K562 (cell line): Measurements from ENCODE around the gene CCDC127. TPM values are rescaled to one million over a fixed set of nuclear protein-coding genes. Genes with fewer than 3 reads are reported as not detected.

Experiments used
- AFF4 ChIP-seq: sonication (generic); formaldehyde crosslinking; IDR thresholded peaks from 2 replicates; pipeline ENCODE4 v1.8.0; 2023; ENCODE audit warnings: mild to moderate bottlenecking, missing genetic modification reagents
- EHMT2 ChIP-seq: fragments of 450-650 bp; IDR thresholded peaks from 2 replicates; pipeline ENCODE4 v1.6.1; 2018; ENCODE audit warnings: antibody characterized with exemption
- ELF1 ChIP-seq: fragments of 200-800 bp; sonication (Bioruptor generic); IDR thresholded peaks from 2 replicates; pipeline ENCODE4 v1.6.1; 2016; ENCODE audit warnings: missing genetic modification characterization, missing compliant biosample characterization
- ID3 ChIP-seq, 2 experiments: fragments of 250-450 bp in 1 of 2; fragments of 450-650 bp in 1 of 2; sonication (Bioruptor Pico) in 1 of 2; IDR thresholded peaks; 2 replicates each; pipeline versions ENCODE4 v1.6.1 to v1.8.0; 2016 to 2021; ENCODE audit warnings: mild to moderate bottlenecking in 2 of 2, moderate library complexity in 2 of 2, missing compliant biosample characterization in 1 of 2, missing genetic modification characterization in 1 of 2
- IRF2 ChIP-seq: sonication (generic); formaldehyde crosslinking; IDR thresholded peaks from 2 replicates; pipeline ENCODE4 v1.8.1; 2022; ENCODE audit warnings: mild to moderate bottlenecking, missing genetic modification reagents
- KLF16 ChIP-seq: IDR thresholded peaks from 2 replicates; pipeline ENCODE4 v1.6.1; 2016; ENCODE audit warnings: antibody characterized with exemption
- NBN ChIP-seq: fragments of 450-650 bp; IDR thresholded peaks from 2 replicates; pipeline ENCODE4 v1.6.1; 2016; ENCODE audit warnings: low read depth, mild to moderate bottlenecking
- NFE2L1 ChIP-seq: fragments of 450-650 bp; IDR thresholded peaks from 2 replicates; pipeline ENCODE4 v1.6.1; 2016; ENCODE audit warnings: missing genetic modification characterization, low read depth, mild to moderate bottlenecking, missing compliant biosample characterization, moderate library complexity, borderline replicate concordance
- NFIX ChIP-seq: fragments of 250-450 bp; sonication (Bioruptor Pico); IDR thresholded peaks from 2 replicates; pipeline ENCODE4 v1.4.0; 2020; ENCODE audit warnings: low read depth, mild to moderate bottlenecking, moderate library complexity
- ZNF184 ChIP-seq: sonication (generic); formaldehyde crosslinking; IDR thresholded peaks from 2 replicates; pipeline ENCODE4 v1.5.0; 2020; ENCODE audit warnings: missing genetic modification reagents
- polyA plus RNA-seq, 8 experiments: library from polyadenylated mRNA; depleted of rRNA in 4 of 8; stranded (reverse) in 5 of 8; unstranded in 3 of 8; fragments of >200 nt; fragmentation: Nextera tagmentation in 2 of 8; fragmentation: Illumina TruSeq in 1 of 8; extraction: Ambion mirVana in 2 of 8; extraction: Trizol in 1 of 8; gene quantifications; 2 replicates each; pipeline versions ENCODE4 v1.2.1 to v1.2.3, GENCODE V29; 2011 to 2014; ENCODE audit warnings: inconsistent platforms in 1 of 8, missing spikeins in 1 of 8
- total RNA-seq, 7 experiments: library from RNA; depleted of rRNA in 6 of 7; stranded (reverse); fragments of >200 nt in 6 of 7; fragmentation: Illumina TruSeq in 2 of 7; extraction: Trizol in 2 of 7; gene quantifications; 2 replicates each; pipeline versions ENCODE4 v1.2.1 to v1.2.3, GENCODE V29; 2011 to 2021; ENCODE audit warnings: low replicate concordance in 1 of 7
- TF ChIP-seq, protein P1 (sequence below): fragments of 450-650 bp; IDR thresholded peaks from 2 replicates; pipeline ENCODE4 v1.6.1; 2016; ENCODE audit warnings: mild to moderate bottlenecking, moderate library complexity

The CCDC127 gene
- total and polyA plus RNA-seq, 9 of the 15 experiments (the other 6 are each of a cell fraction or from before 2014, with no cell fraction given), result 2.7 to 4.5 (median 4.1) TPM

GRCh38 chr5:218457-219291 lies 721 bp upstream of the CCDC127 start (continued):
- TF ChIP-seq, protein P1, sequence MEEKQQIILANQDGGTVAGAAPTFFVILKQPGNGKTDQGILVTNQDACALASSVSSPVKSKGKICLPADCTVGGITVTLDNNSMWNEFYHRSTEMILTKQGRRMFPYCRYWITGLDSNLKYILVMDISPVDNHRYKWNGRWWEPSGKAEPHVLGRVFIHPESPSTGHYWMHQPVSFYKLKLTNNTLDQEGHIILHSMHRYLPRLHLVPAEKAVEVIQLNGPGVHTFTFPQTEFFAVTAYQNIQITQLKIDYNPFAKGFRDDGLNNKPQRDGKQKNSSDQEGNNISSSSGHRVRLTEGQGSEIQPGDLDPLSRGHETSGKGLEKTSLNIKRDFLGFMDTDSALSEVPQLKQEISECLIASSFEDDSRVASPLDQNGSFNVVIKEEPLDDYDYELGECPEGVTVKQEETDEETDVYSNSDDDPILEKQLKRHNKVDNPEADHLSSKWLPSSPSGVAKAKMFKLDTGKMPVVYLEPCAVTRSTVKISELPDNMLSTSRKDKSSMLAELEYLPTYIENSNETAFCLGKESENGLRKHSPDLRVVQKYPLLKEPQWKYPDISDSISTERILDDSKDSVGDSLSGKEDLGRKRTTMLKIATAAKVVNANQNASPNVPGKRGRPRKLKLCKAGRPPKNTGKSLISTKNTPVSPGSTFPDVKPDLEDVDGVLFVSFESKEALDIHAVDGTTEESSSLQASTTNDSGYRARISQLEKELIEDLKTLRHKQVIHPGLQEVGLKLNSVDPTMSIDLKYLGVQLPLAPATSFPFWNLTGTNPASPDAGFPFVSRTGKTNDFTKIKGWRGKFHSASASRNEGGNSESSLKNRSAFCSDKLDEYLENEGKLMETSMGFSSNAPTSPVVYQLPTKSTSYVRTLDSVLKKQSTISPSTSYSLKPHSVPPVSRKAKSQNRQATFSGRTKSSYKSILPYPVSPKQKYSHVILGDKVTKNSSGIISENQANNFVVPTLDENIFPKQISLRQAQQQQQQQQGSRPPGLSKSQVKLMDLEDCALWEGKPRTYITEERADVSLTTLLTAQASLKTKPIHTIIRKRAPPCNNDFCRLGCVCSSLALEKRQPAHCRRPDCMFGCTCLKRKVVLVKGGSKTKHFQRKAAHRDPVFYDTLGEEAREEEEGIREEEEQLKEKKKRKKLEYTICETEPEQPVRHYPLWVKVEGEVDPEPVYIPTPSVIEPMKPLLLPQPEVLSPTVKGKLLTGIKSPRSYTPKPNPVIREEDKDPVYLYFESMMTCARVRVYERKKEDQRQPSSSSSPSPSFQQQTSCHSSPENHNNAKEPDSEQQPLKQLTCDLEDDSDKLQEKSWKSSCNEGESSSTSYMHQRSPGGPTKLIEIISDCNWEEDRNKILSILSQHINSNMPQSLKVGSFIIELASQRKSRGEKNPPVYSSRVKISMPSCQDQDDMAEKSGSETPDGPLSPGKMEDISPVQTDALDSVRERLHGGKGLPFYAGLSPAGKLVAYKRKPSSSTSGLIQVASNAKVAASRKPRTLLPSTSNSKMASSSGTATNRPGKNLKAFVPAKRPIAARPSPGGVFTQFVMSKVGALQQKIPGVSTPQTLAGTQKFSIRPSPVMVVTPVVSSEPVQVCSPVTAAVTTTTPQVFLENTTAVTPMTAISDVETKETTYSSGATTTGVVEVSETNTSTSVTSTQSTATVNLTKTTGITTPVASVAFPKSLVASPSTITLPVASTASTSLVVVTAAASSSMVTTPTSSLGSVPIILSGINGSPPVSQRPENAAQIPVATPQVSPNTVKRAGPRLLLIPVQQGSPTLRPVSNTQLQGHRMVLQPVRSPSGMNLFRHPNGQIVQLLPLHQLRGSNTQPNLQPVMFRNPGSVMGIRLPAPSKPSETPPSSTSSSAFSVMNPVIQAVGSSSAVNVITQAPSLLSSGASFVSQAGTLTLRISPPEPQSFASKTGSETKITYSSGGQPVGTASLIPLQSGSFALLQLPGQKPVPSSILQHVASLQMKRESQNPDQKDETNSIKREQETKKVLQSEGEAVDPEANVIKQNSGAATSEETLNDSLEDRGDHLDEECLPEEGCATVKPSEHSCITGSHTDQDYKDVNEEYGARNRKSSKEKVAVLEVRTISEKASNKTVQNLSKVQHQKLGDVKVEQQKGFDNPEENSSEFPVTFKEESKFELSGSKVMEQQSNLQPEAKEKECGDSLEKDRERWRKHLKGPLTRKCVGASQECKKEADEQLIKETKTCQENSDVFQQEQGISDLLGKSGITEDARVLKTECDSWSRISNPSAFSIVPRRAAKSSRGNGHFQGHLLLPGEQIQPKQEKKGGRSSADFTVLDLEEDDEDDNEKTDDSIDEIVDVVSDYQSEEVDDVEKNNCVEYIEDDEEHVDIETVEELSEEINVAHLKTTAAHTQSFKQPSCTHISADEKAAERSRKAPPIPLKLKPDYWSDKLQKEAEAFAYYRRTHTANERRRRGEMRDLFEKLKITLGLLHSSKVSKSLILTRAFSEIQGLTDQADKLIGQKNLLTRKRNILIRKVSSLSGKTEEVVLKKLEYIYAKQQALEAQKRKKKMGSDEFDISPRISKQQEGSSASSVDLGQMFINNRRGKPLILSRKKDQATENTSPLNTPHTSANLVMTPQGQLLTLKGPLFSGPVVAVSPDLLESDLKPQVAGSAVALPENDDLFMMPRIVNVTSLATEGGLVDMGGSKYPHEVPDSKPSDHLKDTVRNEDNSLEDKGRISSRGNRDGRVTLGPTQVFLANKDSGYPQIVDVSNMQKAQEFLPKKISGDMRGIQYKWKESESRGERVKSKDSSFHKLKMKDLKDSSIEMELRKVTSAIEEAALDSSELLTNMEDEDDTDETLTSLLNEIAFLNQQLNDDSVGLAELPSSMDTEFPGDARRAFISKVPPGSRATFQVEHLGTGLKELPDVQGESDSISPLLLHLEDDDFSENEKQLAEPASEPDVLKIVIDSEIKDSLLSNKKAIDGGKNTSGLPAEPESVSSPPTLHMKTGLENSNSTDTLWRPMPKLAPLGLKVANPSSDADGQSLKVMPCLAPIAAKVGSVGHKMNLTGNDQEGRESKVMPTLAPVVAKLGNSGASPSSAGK, result no peak
- no peak for TF ChIP-seq IRF2 (CRISPR knock-in tag)
- TF ChIP-seq AFF4 (CRISPR knock-in tag), result no peak
- TF ChIP-seq NBN, result no peak
- TF ChIP-seq EHMT2, result no peak
- TF ChIP-seq NFIX (CRISPR knock-in tag), result no peak
- no peak for TF ChIP-seq ELF1 (tag)
- no peak for TF ChIP-seq KLF16
- TF ChIP-seq ZNF184 (CRISPR knock-in tag), result no peak
- no peak for TF ChIP-seq ID3 (CRISPR knock-in tag; IDR thresholded peaks at IDR 0.05)
- TF ChIP-seq ID3 (tag; IDR thresholded peaks at IDR 0.05), result no peak
- TF ChIP-seq NFE2L1, result no peak
